Osteoblast (primary cell): Measurements from ENCODE around the gene LTB4R2. TPM values are rescaled to one million over a fixed set of nuclear protein-coding genes. Genes with fewer than 3 reads are reported as not detected.

Experiments used
- DNase-seq: peaks from one replicate; pipeline ENCODE4 v3.0.0; 2011; ENCODE audit warnings: low spot score, mixed read lengths; ENCODE audit not compliant: insufficient read length; ENCODE audit errors: missing footprints
- H2AFZ ChIP-seq: 2 replicates; pipeline ENCODE4 v1.6.0; 2011; ENCODE audit warnings: mild to moderate bottlenecking, low read length
- H3K27ac ChIP-seq: 2 replicates; pipeline ENCODE4 v1.5.1; 2011; ENCODE audit warnings: mild to moderate bottlenecking, low read depth, low read length, moderate library complexity
- H3K27me3 ChIP-seq: 2 replicates; pipeline ENCODE4 v1.6.0; 2012; ENCODE audit warnings: mild to moderate bottlenecking, control low read depth, inconsistent platforms, low read length, moderate library complexity; ENCODE audit not compliant: insufficient read depth
- H3K36me3 ChIP-seq: 2 replicates; pipeline ENCODE4 v1.5.1; 2011; ENCODE audit warnings: mild to moderate bottlenecking, low read length, control low read depth, moderate library complexity; ENCODE audit not compliant: insufficient read depth
- H3K4me1 ChIP-seq: 2 replicates; pipeline ENCODE4 v1.5.1; 2011; ENCODE audit warnings: mild to moderate bottlenecking, low read length, control low read depth, moderate library complexity; ENCODE audit not compliant: insufficient read depth
- H3K4me2 ChIP-seq: 2 replicates; pipeline ENCODE4 v1.6.0; 2011; ENCODE audit warnings: mild to moderate bottlenecking, low read length; ENCODE audit not compliant: insufficient read depth
- H3K4me3 ChIP-seq: fragments of 200-600 bp; sonication (generic); 3 replicates; pipeline ENCODE4 v1.5.1; 2012; ENCODE audit warnings: mild to moderate bottlenecking, low read length, inconsistent platforms; ENCODE audit not compliant: insufficient read depth
- H3K79me2 ChIP-seq: 2 replicates; pipeline ENCODE4 v1.6.0; 2012; ENCODE audit warnings: mild to moderate bottlenecking, low read length, control low read depth, inconsistent platforms; ENCODE audit not compliant: insufficient read depth
- H3K9me3 ChIP-seq: 2 replicates; pipeline ENCODE4 v1.5.1; 2011; ENCODE audit warnings: low read depth, low read length, control low read depth
- H4K20me1 ChIP-seq: 2 replicates; pipeline ENCODE4 v1.6.0; 2012; ENCODE audit warnings: mild to moderate bottlenecking, low read length, control low read depth; ENCODE audit not compliant: insufficient read depth
- total RNA-seq: library from RNA; depleted of rRNA; stranded (reverse); fragments of >200 nt; gene quantifications from 2 replicates; pipeline ENCODE4 v1.2.3, GENCODE V29; 2012
- TF ChIP-seq, protein P1 (sequence below): IDR thresholded peaks from 2 replicates; pipeline ENCODE4 v1.5.1; 2011; ENCODE audit warnings: mild to moderate bottlenecking, low read depth, low read length, moderate library complexity; ENCODE audit errors: extremely low read depth

Gene LTB4R2
- total RNA-seq, 1 donor, result 5.1 TPM

DNA sequence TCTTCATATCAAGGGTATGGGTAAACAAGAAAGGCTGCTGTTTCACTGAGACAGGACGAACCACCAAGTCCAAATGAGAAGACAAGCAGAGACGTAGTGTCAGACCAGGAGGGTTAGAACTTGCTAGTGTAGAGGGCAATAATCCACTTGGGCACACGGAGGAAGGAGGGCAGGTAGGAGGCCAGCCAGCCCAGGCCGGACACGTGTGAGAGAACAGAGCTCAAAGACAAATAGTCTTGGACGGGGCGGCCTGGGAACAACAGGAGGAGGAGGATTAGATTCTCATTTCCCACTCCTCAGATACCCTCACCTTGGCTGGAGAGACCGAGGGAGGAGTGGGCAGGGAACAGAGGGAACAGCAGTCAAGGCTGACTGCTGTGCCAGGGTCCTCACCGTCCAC, 19.2 kb upstream of the LTB4R2 start:
- no peaks in the 10 kb centered on the region for H3K4me1 ChIP-seq
- no peak overlapping the region for H2AFZ ChIP-seq
- H3K4me3 ChIP-seq, result no peak overlapping the region
- H3K4me2 ChIP-seq, result no peak overlapping the region
- no peak for DNase-seq
- TF ChIP-seq, protein P1, sequence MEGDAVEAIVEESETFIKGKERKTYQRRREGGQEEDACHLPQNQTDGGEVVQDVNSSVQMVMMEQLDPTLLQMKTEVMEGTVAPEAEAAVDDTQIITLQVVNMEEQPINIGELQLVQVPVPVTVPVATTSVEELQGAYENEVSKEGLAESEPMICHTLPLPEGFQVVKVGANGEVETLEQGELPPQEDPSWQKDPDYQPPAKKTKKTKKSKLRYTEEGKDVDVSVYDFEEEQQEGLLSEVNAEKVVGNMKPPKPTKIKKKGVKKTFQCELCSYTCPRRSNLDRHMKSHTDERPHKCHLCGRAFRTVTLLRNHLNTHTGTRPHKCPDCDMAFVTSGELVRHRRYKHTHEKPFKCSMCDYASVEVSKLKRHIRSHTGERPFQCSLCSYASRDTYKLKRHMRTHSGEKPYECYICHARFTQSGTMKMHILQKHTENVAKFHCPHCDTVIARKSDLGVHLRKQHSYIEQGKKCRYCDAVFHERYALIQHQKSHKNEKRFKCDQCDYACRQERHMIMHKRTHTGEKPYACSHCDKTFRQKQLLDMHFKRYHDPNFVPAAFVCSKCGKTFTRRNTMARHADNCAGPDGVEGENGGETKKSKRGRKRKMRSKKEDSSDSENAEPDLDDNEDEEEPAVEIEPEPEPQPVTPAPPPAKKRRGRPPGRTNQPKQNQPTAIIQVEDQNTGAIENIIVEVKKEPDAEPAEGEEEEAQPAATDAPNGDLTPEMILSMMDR, result no peak
- H3K27me3 ChIP-seq, result no peaks in the 10 kb centered on the region
- no peaks in the 10 kb centered on the region for H3K79me2 ChIP-seq
- H4K20me1 ChIP-seq, result no peaks in the 10 kb centered on the region
- peaks cover 39% of the 10 kb centered on the region for H3K36me3 ChIP-seq
- H3K27ac ChIP-seq, result no peak overlapping the region
- H3K9me3 ChIP-seq, result no peaks in the 10 kb centered on the region

DNA sequence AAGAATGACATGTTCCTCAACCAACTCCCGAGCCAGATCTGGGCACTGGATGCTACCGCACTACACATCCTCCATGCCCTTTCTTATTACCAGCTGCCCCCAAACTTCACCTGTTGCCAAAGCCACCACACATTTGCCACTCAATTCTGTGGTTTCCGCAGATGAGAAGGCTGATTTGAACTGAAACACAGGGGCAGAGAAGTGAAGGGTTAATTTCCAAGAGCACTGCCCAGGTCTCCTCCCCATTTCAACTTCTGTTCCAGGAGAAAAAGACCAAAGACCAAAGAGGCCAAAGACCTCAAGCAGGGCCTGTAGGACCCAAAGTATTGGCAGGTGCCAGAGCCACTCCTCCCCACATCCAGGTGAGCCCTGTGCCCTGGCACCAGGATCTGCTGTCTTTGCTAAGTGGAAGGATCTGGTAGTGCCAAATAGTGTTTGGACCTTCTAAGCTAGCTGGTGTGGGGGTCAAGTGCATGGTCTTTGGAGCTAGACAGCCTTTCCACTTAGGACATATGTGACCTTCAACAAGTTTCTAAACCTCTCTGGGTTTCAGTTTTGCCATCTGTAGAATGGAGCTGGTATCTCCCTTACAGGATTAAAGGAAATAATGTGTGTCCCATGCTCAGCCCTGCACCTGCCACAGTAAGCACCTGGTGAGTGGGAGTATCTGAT, 18.4 kb upstream of the LTB4R2 start:
- Histone ChIP-seq H3K4me1 (peaks cover 2% of the 10 kb centered on the region), H2AFZ (no peak overlapping the region), H3K36me3 (peaks cover 45% of the 10 kb centered on the region), H3K79me2 (no peaks in the 10 kb centered on the region), H4K20me1 (no peaks in the 10 kb centered on the region), H3K4me3 (no peak overlapping the region), H3K4me2 (no peak overlapping the region), H3K9me3 (no peaks in the 10 kb centered on the region), H3K27me3 (no peaks in the 10 kb centered on the region), H3K27ac (no peak overlapping the region)
- TF ChIP-seq, protein P1, result no peak
- DNase-seq, result no peak

DNA sequence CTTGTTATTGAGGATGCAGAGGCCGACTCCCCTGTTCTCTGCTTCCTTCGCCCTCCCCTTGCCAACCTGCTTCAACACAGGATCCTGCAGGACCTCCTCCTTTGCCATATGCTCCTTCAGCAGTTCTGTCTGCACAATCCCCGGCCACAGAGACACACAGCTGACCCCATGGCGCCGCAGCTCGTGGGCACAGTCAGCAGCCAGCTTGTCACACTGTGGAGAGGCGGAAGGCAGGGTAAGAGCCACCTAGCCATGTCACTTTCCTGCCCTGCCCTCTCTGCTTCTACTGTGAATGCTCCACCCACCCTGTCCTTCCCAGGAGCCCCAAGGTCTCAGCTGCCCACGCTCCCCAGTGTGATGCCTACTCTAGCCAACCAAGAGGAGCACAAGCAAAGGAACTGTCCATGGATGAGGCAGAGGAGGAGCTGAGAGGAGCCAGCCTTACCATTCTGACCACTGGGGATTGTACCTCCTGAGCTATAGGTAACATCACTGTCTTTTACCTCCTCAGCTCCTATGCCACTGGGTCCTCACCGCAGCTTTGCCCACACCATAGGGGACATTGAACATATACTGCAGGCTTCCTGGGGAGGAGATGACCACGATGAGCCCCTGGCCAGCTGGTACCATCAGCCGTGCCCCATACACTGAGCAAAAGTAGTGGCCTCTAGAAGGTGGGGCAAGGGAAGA, 17.7 kb upstream of the LTB4R2 start:
- Histone ChIP-seq H3K36me3 (peaks cover 45% of the 10 kb centered on the region), H3K27ac (no peak overlapping the region), H3K27me3 (no peaks in the 10 kb centered on the region), H3K9me3 (no peaks in the 10 kb centered on the region), H3K79me2 (no peaks in the 10 kb centered on the region), H3K4me3 (no peak overlapping the region), H3K4me1 (peaks cover 4% of the 10 kb centered on the region), H2AFZ (no peak overlapping the region), H4K20me1 (no peaks in the 10 kb centered on the region), H3K4me2 (no peak overlapping the region)
- no peak for DNase-seq
- TF ChIP-seq, protein P1, result no peak

DNA sequence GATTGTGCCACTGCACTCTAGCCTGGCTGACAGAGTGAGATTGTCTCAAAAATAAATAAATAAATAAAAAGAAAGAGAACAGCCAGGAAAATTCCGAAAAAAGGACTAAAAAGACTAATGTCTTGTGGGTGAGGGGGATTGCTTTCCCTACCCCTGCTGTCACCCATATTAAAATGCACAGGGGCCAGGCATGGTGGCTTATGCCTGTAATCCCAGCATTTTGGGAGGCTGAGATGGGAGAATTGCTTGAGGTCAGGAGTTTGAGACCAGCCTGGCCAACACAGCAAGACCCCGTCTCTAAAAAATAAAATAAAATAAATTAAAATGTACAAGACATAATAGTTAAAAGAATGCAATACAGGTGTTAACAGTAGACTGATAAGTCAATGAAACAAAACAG, 16.4 kb upstream of the LTB4R2 start:
- Histone ChIP-seq H3K4me2 (no peak overlapping the region), H3K27ac (no peak overlapping the region), H2AFZ (no peak overlapping the region), H3K4me1 (peaks cover 4% of the 10 kb centered on the region), H3K79me2 (no peaks in the 10 kb centered on the region), H4K20me1 (no peaks in the 10 kb centered on the region), H3K9me3 (no peaks in the 10 kb centered on the region), H3K4me3 (no peak overlapping the region), H3K27me3 (no peaks in the 10 kb centered on the region), H3K36me3 (peaks cover 45% of the 10 kb centered on the region)
- DNase-seq, result no peak
- TF ChIP-seq, protein P1, result no peak
